Mucosa of rectum (tissue), 2 donors: ENCODE measurements around the gene MYO6.
"Not testable (repeated sequence)": the region's sequence is repeated elsewhere in the genome, so short reads cannot be mapped to it uniquely, and the experiment has no call there.

ENCODE experiments used
- H3K27ac ChIP-seq, 2 donors: one replicate each; pipeline ENCODE4 v1.7.0; 2013; ENCODE audit warnings: inconsistent platforms in 2 of 2, low read depth in 2 of 2, low read length in 2 of 2
- H3K27me3 ChIP-seq, 2 donors: one replicate each; pipeline ENCODE4 v1.7.0; 2013; ENCODE audit warnings: low read length in 2 of 2; ENCODE audit not compliant: control insufficient read depth in 2 of 2, insufficient read depth in 2 of 2
- H3K36me3 ChIP-seq, 2 donors: one replicate each; pipeline ENCODE4 v1.7.0; 2013; ENCODE audit warnings: low read length in 2 of 2; ENCODE audit not compliant: control insufficient read depth in 2 of 2, insufficient read depth in 2 of 2
- H3K4me1 ChIP-seq, 2 donors: one replicate each; pipeline ENCODE4 v1.7.0; 2013; ENCODE audit warnings: low read length in 2 of 2, mild to moderate bottlenecking in 1 of 2; ENCODE audit not compliant: control insufficient read depth in 2 of 2, insufficient read depth in 2 of 2
- H3K4me3 ChIP-seq, 2 donors: one replicate each; pipeline ENCODE4 v1.7.0; 2013; ENCODE audit warnings: low read length in 2 of 2
- H3K9ac ChIP-seq, 2 donors: one replicate each; pipeline ENCODE4 v1.7.0; 2013; ENCODE audit warnings: low read length in 2 of 2, low read depth in 1 of 2, mild to moderate bottlenecking in 1 of 2
- H3K9me3 ChIP-seq, 2 donors: one replicate each; pipeline ENCODE4 v1.7.0; 2013; ENCODE audit warnings: low read length in 2 of 2; ENCODE audit not compliant: control insufficient read depth in 2 of 2
- donor health status: healthy.
- donor health status: Normal muscosa, but diverticular disease.

MYO6 gene

DNA sequence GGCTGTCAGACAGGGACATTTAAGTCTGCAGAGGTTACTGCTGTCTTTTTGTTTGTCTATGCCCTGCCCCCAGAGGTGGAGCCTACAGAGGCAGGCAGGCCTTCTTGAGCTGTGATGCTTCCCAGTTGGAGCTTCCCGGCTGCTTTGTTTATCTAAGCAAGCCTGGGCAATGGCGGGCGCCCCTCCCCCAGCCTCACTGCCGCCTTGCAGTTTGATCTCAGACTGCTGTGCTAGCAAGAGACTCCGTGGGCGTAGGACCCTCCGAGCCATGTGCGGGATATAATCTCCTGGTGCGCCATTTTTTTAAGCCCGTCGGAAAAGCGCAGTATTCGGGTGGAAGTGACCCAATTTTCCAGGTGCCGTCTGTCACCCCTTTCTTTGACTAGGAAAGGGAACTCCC is 156.1 kb downstream of the MYO6 start:
- H3K4me3 ChIP-seq, H3K27me3 ChIP-seq, H3K9me3 ChIP-seq, H3K9ac ChIP-seq, H3K4me1 ChIP-seq, H3K27ac ChIP-seq: not testable (repeated sequence)
- H3K36me3 ChIP-seq = peaks cover 0 to 11% of the 10 kb centered on the region in 2 donors

GRCh38 chr6:75906871-75907270 is 157.8 kb downstream of the MYO6 start:
- no peak overlapping the region for H3K4me3 ChIP-seq
- H3K36me3 ChIP-seq = peaks cover 0 to 11% of the 10 kb centered on the region in 2 donors
- H3K27me3 ChIP-seq = no peaks in the 10 kb centered on the region
- no peaks in the 10 kb centered on the region for H3K9me3 ChIP-seq
- H3K4me1 ChIP-seq = no peaks in the 10 kb centered on the region
- H3K27ac ChIP-seq = no peak overlapping the region
- no peak overlapping the region for H3K9ac ChIP-seq

GRCh38 chr6:75907444-75907843 is 158.4 kb downstream of the MYO6 start:
- H3K27me3 ChIP-seq = no peaks in the 10 kb centered on the region
- H3K9ac ChIP-seq = no peak overlapping the region
- H3K4me3 ChIP-seq = no peak overlapping the region
- H3K36me3 ChIP-seq = peaks cover 0 to 11% of the 10 kb centered on the region in 2 donors
- H3K4me1 ChIP-seq = no peaks in the 10 kb centered on the region
- no peaks in the 10 kb centered on the region for H3K9me3 ChIP-seq
- no peak overlapping the region for H3K27ac ChIP-seq

DNA sequence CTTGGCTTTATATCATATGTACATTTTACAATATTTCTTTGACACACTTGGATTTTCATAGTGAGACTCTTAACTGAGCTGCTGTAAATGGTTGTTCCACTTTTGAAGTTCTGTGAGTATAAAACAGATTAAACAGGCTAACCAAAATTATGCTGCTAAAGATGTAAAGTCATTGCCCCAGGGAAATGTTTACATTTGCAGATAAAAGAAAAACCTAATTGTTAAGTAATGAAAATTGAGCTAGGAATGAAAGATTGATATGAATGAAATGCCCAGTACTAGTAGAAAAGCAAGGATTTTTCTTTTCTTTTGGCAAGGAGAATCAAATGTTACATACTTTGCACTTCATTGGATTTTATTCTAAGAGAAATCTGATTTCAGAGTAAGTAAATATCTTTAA is 164.0 kb downstream of the MYO6 start:
- H3K36me3 ChIP-seq = peaks cover 7 to 21% of the 10 kb centered on the region in 2 donors
- no peaks in the 10 kb centered on the region for H3K27me3 ChIP-seq
- H3K9me3 ChIP-seq = no peaks in the 10 kb centered on the region
- H3K4me3 ChIP-seq = no peak overlapping the region
- no peak overlapping the region for H3K27ac ChIP-seq
- H3K4me1 ChIP-seq = no peaks in the 10 kb centered on the region
- no peak overlapping the region for H3K9ac ChIP-seq

DNA sequence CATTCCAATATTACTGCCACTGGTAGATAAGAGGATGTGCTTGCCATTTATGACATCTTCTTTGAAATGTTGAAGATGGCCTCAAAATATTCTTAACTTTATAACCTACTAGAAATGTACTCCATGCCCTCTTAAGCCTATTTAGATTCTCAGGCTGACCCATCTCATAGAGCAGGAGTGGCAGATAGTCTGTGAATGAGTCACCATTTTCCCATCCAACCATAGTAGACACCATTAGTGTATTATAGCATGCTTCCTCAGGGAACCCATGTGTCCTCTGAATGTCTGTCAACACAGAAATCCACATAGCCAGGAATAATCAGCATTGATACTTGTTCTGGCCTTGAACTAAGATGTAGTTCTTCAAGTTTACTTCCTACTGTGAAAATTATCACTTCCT is 173.2 kb downstream of the MYO6 start:
- Histone ChIP-seq H3K36me3 (peaks cover 2 to 11% of the 10 kb centered on the region in 2 donors), H3K4me3 (no peak overlapping the region), H3K27me3 (no peaks in the 10 kb centered on the region), H3K9ac (no peak overlapping the region), H3K27ac (no peak overlapping the region), H3K4me1 (no peaks in the 10 kb centered on the region), H3K9me3 (no peaks in the 10 kb centered on the region)

DNA sequence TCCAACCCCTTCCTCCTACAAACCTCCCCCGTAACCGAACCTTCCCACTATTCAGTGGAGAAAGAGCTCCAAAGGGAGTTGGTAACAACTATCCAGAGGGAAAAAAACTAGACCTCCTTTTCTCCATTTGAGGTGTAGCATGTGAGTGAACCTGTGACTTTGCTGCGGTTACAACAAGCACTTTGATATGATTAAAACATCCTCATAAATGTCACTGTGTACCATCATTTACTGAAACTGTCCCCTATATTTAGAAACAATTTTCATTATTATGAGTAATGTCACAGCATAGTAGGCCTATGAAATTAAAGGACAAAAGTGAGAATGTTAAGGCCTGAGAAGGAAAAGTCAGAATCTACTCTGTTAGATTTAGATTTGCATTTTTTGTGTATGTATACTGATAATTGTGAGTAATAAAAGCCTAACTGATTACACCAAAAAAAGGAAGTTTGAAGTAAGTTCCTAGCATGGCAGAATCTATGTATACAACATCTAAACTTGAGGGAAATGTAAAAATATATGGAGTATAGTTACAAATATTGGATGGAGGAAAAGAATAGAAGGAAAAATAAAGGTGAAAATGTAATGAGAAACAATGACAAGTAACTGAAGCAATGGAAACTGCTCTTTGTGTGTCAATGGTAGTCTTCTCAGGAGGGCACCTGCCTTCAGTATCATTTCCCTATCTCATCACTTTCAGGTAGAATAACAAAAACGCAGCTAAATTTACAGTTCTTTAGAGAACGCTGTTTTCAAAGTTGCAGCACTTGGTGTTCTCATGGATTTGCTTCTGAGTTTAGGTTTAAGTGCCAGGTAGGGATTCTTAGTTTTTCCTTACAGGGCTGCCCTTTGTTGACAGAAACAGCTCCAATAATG is 177.5 kb downstream of the MYO6 start:
- Histone ChIP-seq H3K9ac (no peak overlapping the region), H3K36me3 (no peaks in the 10 kb centered on the region), H3K27me3 (no peaks in the 10 kb centered on the region), H3K27ac (no peak overlapping the region), H3K4me1 (no peaks in the 10 kb centered on the region), H3K4me3 (no peak overlapping the region), H3K9me3 (no peaks in the 10 kb centered on the region)

DNA sequence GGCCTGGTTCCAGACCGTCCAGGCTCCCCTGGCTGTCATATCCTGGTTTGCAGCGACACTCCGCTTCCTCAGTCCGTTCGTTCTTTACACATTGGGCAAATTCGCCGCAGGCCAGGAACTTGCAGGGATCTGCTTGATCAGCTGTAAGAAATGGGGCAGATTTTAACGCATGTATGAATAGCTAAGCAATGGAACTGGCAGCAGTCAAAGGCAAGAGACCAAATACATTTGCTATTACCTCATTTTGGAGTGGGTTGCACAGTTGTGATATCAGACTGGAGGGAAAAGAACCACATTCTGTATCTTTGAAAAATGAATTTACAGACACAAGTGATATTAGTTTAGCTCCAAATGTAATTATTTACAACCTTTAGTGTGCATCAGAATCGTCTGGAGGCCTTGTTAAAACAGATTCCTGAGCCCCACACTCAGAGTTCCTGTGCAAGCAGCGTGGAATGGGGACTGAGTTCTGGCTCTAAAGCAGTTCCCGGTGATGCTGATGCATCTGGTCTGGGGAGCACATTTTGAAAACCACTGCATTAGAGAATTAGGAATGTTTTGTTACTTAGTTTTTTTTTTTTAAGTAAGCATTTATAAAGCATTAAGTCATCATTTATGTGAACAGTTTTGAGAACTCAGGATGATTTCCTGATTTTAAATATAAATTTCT is 182.1 kb downstream of the MYO6 start:
- Histone ChIP-seq H3K9ac (no peak overlapping the region), H3K27ac (no peak overlapping the region), H3K36me3 (no peaks in the 10 kb centered on the region)

GRCh38 chr6:75932067-75932466 is 183.0 kb downstream of the MYO6 start:
- Histone ChIP-seq H3K9me3 (no peaks in the 10 kb centered on the region), H3K27me3 (no peaks in the 10 kb centered on the region), H3K9ac (no peak overlapping the region), H3K4me1 (peaks cover 3 to 4% of the 10 kb centered on the region in 2 donors), H3K27ac (no peak overlapping the region), H3K4me3 (no peak overlapping the region), H3K36me3 (no peaks in the 10 kb centered on the region)

More for the DNA sequence above, 182.1 kb downstream of the MYO6 start:
- Histone ChIP-seq H3K9me3 (no peaks in the 10 kb centered on the region), H3K4me3 (no peak overlapping the region), H3K4me1 (peaks cover 3 to 4% of the 10 kb centered on the region in 2 donors), H3K27me3 (no peaks in the 10 kb centered on the region)

DNA sequence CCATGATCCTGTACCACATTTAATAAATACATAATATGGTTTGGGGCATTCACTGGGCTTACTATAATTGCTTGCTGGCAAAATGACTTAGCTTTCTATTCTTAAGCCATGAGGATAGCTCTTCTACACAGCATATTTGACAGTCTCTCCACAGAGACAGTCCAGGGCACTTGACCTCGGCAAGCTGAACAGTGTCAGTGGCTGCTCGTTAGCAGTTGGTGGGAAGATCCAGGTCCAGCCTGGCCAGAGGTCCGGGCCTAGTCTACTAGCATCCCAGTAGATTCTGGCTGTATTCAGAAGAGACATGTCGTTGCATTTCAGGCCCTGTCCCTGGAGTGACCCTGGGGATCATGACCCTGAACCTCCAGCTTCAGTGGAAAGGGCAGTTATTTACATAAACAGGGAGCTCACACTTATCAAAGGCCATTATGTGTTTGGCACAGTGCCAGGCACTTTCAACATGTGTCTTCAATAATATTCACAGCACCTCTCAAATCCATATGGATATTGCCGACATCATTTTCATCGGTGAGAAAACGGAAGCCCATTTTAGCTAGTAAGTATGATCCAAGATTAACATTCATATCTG is 184.4 kb downstream of the MYO6 start:
- H3K4me3 ChIP-seq = no peak overlapping the region
- H3K4me1 ChIP-seq = peaks cover 3 to 4% of the 10 kb centered on the region in 2 donors
- no peak overlapping the region for H3K9ac ChIP-seq
- H3K9me3 ChIP-seq = no peaks in the 10 kb centered on the region
- H3K36me3 ChIP-seq = no peaks in the 10 kb centered on the region
- no peak overlapping the region for H3K27ac ChIP-seq
- H3K27me3 ChIP-seq = no peaks in the 10 kb centered on the region
